Forelimb muscle (tissue), 1 donor: ENCODE results near the gene INPP5J. TPM values are rescaled to one million over a fixed set of nuclear protein-coding genes. Genes with fewer than 3 reads are reported as not detected.
"Not testable (repeated sequence)": the region's sequence is repeated elsewhere in the genome, so short reads cannot be mapped to it uniquely, and the experiment has no call there.

Experiments used
- DNase-seq: peaks from one replicate; pipeline ENCODE4 v3.0.0-alpha.2; 2013; ENCODE audit warnings: low read depth
- polyA plus RNA-seq: library from polyadenylated mRNA; unstranded; fragments of 120-200 nt; gene quantifications from one replicate; pipeline ENCODE4 v1.2.1, GENCODE V29; 2013; ENCODE audit not compliant: insufficient read length

The INPP5J gene
- polyA plus RNA-seq, 1 donor = 1.6 TPM

- no peak for DNase-seq
Measured at GRCh38 chr22:31144223-31144622, 21.5 kb downstream of the INPP5J start.

- no peak for DNase-seq
Measured at GRCh38 chr22:31148488-31148887, 25.7 kb downstream of the INPP5J start.

GRCh38 chr22:31148953-31149627, 26.3 kb downstream of the INPP5J start:
- DNase-seq = peak; percentile 20

- DNase-seq = no peak
Measured at GRCh38 chr22:31150615-31151014, 27.8 kb downstream of the INPP5J start.

GRCh38 chr22:31151872-31152271, 29.1 kb downstream of the INPP5J start:
- no peak for DNase-seq

GRCh38 chr22:31153357-31153756, 30.6 kb downstream of the INPP5J start:
- no peak for DNase-seq

GRCh38 chr22:31154975-31155374, 32.2 kb downstream of the INPP5J start:
- no peak for DNase-seq

GRCh38 chr22:31155422-31155821, 32.7 kb downstream of the INPP5J start:
- DNase-seq = no peak

- DNase-seq = no peak
Measured at GRCh38 chr22:31160328-31160978, 37.7 kb downstream of the INPP5J start.

GRCh38 chr22:31161386-31161785, 38.6 kb downstream of the INPP5J start:
- no peak for DNase-seq

- DNase-seq = no peak
Measured at GRCh38 chr22:31162015-31162765, 39.4 kb downstream of the INPP5J start.

GRCh38 chr22:31170971-31171370, 48.2 kb downstream of the INPP5J start:
- DNase-seq = no peak

- not testable (repeated sequence) for DNase-seq
Measured at GRCh38 chr22:31171734-31172133, 49.0 kb downstream of the INPP5J start.

GRCh38 chr22:31173386-31174145, 50.8 kb downstream of the INPP5J start:
- DNase-seq = no peak

- DNase-seq = no peak
Measured at GRCh38 chr22:31176923-31177322, 54.2 kb downstream of the INPP5J start.

GRCh38 chr22:31177420-31178162, 54.8 kb downstream of the INPP5J start:
- DNase-seq = no peak

GRCh38 chr22:31178859-31179258, 56.1 kb downstream of the INPP5J start:
- no peak for DNase-seq

- DNase-seq = no peak
Measured at GRCh38 chr22:31179345-31179744, 56.6 kb downstream of the INPP5J start.

GRCh38 chr22:31184015-31184414, 61.2 kb downstream of the INPP5J start:
- DNase-seq = no peak
